ENCODE measurements around the gene LRATD1. TPM values are rescaled to one million over a fixed set of nuclear protein-coding genes. Genes with fewer than 3 reads are reported as not detected.

The LRATD1 gene
- total RNA-seq, 2 experiments from 2014 or later = not detected

DNA sequence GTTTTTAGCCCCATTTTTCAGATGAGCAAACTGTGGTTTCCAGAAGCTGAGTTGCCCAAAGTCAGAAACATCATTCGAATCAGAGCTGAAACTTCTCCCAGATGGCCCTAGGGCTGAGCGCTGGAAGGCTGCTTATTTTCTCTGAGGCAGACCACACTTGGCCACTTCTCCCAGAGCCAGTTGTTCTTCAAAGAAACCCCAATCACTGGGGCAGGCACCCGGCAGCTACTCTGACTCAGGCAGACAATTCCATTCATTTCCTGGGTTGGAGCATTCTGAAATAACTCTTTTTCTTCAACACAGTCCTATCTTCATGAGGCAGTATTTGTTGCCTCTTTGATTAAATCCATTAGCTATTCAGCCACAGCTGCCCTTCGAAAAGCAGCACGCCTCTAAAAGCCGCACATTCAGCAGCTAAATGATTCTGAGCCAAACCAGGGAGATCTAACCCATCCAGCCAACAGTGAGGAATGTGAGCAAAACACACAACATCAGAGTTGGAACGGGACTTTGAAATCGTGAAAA, 40.9 kb downstream of the LRATD1 start:
- no peaks in the 10 kb centered on the region for H3K27me3 Mint-ChIP-seq
- POLR2A ChIA-PET = no interaction called here
- no peak for ATAC-seq (ENCODE audit: poor library complexity)
- intact Hi-C loops (cut with DNase I, micrococcal nuclease) = no loop called here
- H3K4me1 Mint-ChIP-seq (ENCODE audit: low read depth) = no peaks in the 10 kb centered on the region
- Histone ChIP-seq H3K4me3 (ENCODE audit: low read length) (no peak overlapping the region), H3K27me3 (ENCODE audit: control insufficient read depth in 1 of 2, insufficient read depth in 2 of 2, low read length in 2 of 2) (no peaks in the 10 kb centered on the region), H3K36me3 (ENCODE audit: insufficient read depth, low read length) (no peaks in the 10 kb centered on the region), H3K27ac (ENCODE audit: low read depth in 1 of 2, low read length in 2 of 2) (no peak overlapping the region), H3K4me1 (ENCODE audit: insufficient read depth, low read length) (no peaks in the 10 kb centered on the region), H3K9me3 (ENCODE audit: control insufficient read depth in 1 of 2, insufficient read depth in 1 of 2, low read length in 2 of 2) (peaks cover 0 to 3% of the 10 kb centered on the region in 2 experiments)
- DNase-seq = no peak
- no peak overlapping the region for H3K4me3 Mint-ChIP-seq
- H3K36me3 Mint-ChIP-seq (ENCODE audit: low read depth) = no peaks in the 10 kb centered on the region
- peaks cover 6% of the 10 kb centered on the region for H3K9me3 Mint-ChIP-seq
- no peak overlapping the region for H3K27ac Mint-ChIP-seq
- CTCF ChIA-PET = no interaction called here
- TF ChIP-seq, protein P1, sequence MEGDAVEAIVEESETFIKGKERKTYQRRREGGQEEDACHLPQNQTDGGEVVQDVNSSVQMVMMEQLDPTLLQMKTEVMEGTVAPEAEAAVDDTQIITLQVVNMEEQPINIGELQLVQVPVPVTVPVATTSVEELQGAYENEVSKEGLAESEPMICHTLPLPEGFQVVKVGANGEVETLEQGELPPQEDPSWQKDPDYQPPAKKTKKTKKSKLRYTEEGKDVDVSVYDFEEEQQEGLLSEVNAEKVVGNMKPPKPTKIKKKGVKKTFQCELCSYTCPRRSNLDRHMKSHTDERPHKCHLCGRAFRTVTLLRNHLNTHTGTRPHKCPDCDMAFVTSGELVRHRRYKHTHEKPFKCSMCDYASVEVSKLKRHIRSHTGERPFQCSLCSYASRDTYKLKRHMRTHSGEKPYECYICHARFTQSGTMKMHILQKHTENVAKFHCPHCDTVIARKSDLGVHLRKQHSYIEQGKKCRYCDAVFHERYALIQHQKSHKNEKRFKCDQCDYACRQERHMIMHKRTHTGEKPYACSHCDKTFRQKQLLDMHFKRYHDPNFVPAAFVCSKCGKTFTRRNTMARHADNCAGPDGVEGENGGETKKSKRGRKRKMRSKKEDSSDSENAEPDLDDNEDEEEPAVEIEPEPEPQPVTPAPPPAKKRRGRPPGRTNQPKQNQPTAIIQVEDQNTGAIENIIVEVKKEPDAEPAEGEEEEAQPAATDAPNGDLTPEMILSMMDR (IDR thresholded peaks at IDR 0.05) = no peak

DNA sequence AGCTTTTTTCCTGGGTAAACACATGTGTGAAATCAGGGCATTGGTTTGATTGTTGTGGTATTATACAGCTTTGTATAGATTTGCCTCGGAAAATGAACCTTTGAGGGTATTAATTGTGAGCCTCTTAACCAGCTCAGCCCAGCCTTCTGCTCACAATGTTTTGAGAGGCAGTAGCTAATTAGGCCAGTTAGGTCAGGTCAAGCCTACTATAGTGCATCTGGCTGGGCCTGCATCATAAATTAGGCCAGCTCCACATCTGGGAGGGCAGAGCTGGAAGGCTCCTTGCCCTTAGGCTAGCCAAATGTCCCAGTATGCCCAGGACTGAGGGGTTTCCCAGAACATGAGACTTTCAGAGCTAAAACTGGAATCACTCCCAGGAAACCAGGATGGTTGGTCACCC, 43.0 kb downstream of the LRATD1 start:
- Mint-ChIP-seq H3K27me3 (no peaks in the 10 kb centered on the region), H3K4me1 (ENCODE audit: low read depth) (no peaks in the 10 kb centered on the region), H3K4me3 (no peak overlapping the region), H3K9me3 (peaks cover 6% of the 10 kb centered on the region), H3K36me3 (ENCODE audit: low read depth) (no peaks in the 10 kb centered on the region), H3K27ac (no peak overlapping the region)
- no peaks in the 10 kb centered on the region for H3K9me3 ChIP-seq (ENCODE audit: control insufficient read depth in 1 of 2, insufficient read depth in 1 of 2, low read length in 2 of 2)
- no peak for DNase-seq
- no peak for ATAC-seq (ENCODE audit: poor library complexity)
- POLR2A ChIA-PET = no interaction called here
- H3K27ac ChIP-seq (ENCODE audit: low read depth in 1 of 2, low read length in 2 of 2) = no peak overlapping the region
- TF ChIP-seq, protein P1 (IDR thresholded peaks at IDR 0.05) = no peak
- H3K27me3 ChIP-seq (ENCODE audit: control insufficient read depth in 1 of 2, insufficient read depth in 2 of 2, low read length in 2 of 2) = no peaks in the 10 kb centered on the region
- no peak overlapping the region for H3K4me3 ChIP-seq (ENCODE audit: low read length)
- intact Hi-C loops (cut with DNase I, micrococcal nuclease) = no loop called here
- CTCF ChIA-PET = no interaction called here
- no peaks in the 10 kb centered on the region for H3K4me1 ChIP-seq (ENCODE audit: insufficient read depth, low read length)
- H3K36me3 ChIP-seq (ENCODE audit: insufficient read depth, low read length) = no peaks in the 10 kb centered on the region

DNA sequence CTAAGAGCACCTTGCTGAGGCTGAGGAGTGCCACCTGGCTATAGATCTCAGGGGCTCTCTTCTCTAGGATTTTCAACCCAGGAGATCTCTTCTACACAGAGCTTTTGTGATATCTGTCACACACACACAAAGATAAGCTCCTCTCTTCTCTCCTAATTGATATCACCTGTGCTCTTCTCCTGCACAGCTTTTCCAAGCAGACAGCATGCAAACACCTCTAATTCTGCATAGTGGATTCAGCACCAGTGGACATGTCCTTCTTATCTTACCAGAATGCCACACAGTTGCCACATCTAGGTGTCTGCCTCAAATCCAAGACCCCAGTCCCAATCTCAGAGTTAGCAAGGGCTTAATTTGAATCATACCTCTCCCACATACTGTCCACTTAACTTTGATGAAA, 43.9 kb downstream of the LRATD1 start:
- intact Hi-C loops (cut with DNase I, micrococcal nuclease) = no loop called here
- DNase-seq = no peak
- Histone ChIP-seq H3K36me3 (ENCODE audit: insufficient read depth, low read length) (no peaks in the 10 kb centered on the region), H3K27ac (ENCODE audit: low read depth in 1 of 2, low read length in 2 of 2) (no peak overlapping the region), H3K4me1 (ENCODE audit: insufficient read depth, low read length) (no peaks in the 10 kb centered on the region), H3K4me3 (ENCODE audit: low read length) (no peak overlapping the region), H3K27me3 (ENCODE audit: control insufficient read depth in 1 of 2, insufficient read depth in 2 of 2, low read length in 2 of 2) (no peaks in the 10 kb centered on the region), H3K9me3 (ENCODE audit: control insufficient read depth in 1 of 2, insufficient read depth in 1 of 2, low read length in 2 of 2) (no peaks in the 10 kb centered on the region)
- TF ChIP-seq, protein P1 (IDR thresholded peaks at IDR 0.05) = no peak
- H3K4me3 Mint-ChIP-seq = no peak overlapping the region
- no peaks in the 10 kb centered on the region for H3K4me1 Mint-ChIP-seq (ENCODE audit: low read depth)
- H3K36me3 Mint-ChIP-seq (ENCODE audit: low read depth) = no peaks in the 10 kb centered on the region
- POLR2A ChIA-PET = no interaction called here
- CTCF ChIA-PET = no interaction called here
- H3K27ac Mint-ChIP-seq = no peak overlapping the region
- ATAC-seq (ENCODE audit: poor library complexity) = no peak
- H3K9me3 Mint-ChIP-seq = peaks cover 3% of the 10 kb centered on the region
- H3K27me3 Mint-ChIP-seq = no peaks in the 10 kb centered on the region

Measured in CD4-positive, alpha-beta T cell (primary cell).